Measurements from ENCODE around the gene SLC35A2. TPM values are rescaled to one million over a fixed set of nuclear protein-coding genes. Genes with fewer than 3 reads are reported as not detected.

Gene SLC35A2
- 9.8 TPM for total RNA-seq

- FAIRE-seq, result no peak
- peak; percentile 75 to 81 for DNase-seq (ENCODE audit: low spot score in 2 of 2)
Observed at GRCh38 chrX:48911412-48912182, at the start of gene SLC35A2. TSS of gene SLC35A2 (minus strand) at chrX:48911646. CDS start at chrX:48911636, 10 bp downstream.

GRCh38 chrX:48960291-48960690 is 48.8 kb upstream of the SLC35A2 start:
- FAIRE-seq (no peak), DNase-seq (ENCODE audit: low spot score in 2 of 2) (no peak)

GRCh38 chrX:48958635-48959094 is 47.2 kb upstream of the SLC35A2 start:
- FAIRE-seq (no peak), DNase-seq (ENCODE audit: low spot score in 2 of 2) (no peak)

- peak; percentile 91 to 94 for DNase-seq (ENCODE audit: low spot score in 2 of 2)
- FAIRE-seq, result peak; percentile 92
Observed at GRCh38 chrX:48957827-48958634, 46.6 kb upstream of the SLC35A2 start.

- FAIRE-seq (no peak), DNase-seq (ENCODE audit: low spot score in 2 of 2) (peak; percentile 65 to 79)
Observed at GRCh38 chrX:48957477-48957826, 46.0 kb upstream of the SLC35A2 start, which contains the start of gene OTUD5. TSS of gene OTUD5 (minus strand) at chrX:48957607. CDS start at chrX:48957570, 37 bp downstream.

- DNase-seq (ENCODE audit: low spot score in 2 of 2), result no peak
- no peak for FAIRE-seq
Observed at GRCh38 chrX:48956728-48957414, 45.4 kb upstream of the SLC35A2 start.

- DNase-seq (ENCODE audit: low spot score in 2 of 2), result no peak
- FAIRE-seq, result no peak
Observed at GRCh38 chrX:48948589-48948988, 37.1 kb upstream of the SLC35A2 start.

- DNase-seq (ENCODE audit: low spot score in 2 of 2), result peak in 1 of 2 donors; percentile 38
- FAIRE-seq, result no peak
Observed at GRCh38 chrX:48945517-48946348, 34.3 kb upstream of the SLC35A2 start.

- no peak for FAIRE-seq
- DNase-seq (ENCODE audit: low spot score in 2 of 2), result no peak
Observed at GRCh38 chrX:48942895-48943294, 31.4 kb upstream of the SLC35A2 start.

- FAIRE-seq (no peak), DNase-seq (ENCODE audit: low spot score in 2 of 2) (no peak)
Observed at GRCh38 chrX:48940404-48940955, 29.0 kb upstream of the SLC35A2 start.

GRCh38 chrX:48939524-48940228 is 28.2 kb upstream of the SLC35A2 start:
- no peak for DNase-seq (ENCODE audit: low spot score in 2 of 2)
- FAIRE-seq, result no peak

- FAIRE-seq, result no peak
Observed at GRCh38 chrX:48938721-48939425, 27.4 kb upstream of the SLC35A2 start.

GRCh38 chrX:48937054-48937907 is 25.8 kb upstream of the SLC35A2 start:
- DNase-seq (ENCODE audit: low spot score in 2 of 2) (no peak), FAIRE-seq (no peak)

More at GRCh38 chrX:48938721-48939425, 27.4 kb upstream of the SLC35A2 start:
- no peak for DNase-seq (ENCODE audit: low spot score in 2 of 2)

GRCh38 chrX:48936429-48937053 is 25.1 kb upstream of the SLC35A2 start:
- FAIRE-seq, result no peak
- DNase-seq (ENCODE audit: low spot score in 2 of 2), result no peak

- FAIRE-seq, result no peak
Observed at GRCh38 chrX:48935301-48935670, 23.8 kb upstream of the SLC35A2 start.

GRCh38 chrX:48934581-48935300 is 23.3 kb upstream of the SLC35A2 start:
- FAIRE-seq, result no peak

More at GRCh38 chrX:48935301-48935670, 23.8 kb upstream of the SLC35A2 start:
- DNase-seq (ENCODE audit: low spot score in 2 of 2), result no peak

More at GRCh38 chrX:48934581-48935300, 23.3 kb upstream of the SLC35A2 start:
- DNase-seq (ENCODE audit: low spot score in 2 of 2), result no peak
